SU-DHL-6 (cell line): ENCODE results near the gene RSU1.

Experiments
- CTCF ChIP-seq: fragments of 200-600 bp; sonication (generic); IDR thresholded peaks from one replicate; pipeline ENCODE4 v1.5.1; 2017; ENCODE audit warnings: antibody characterized with exemption, mild to moderate bottlenecking, low read length, moderate library complexity; ENCODE audit not compliant: insufficient read depth, poor library complexity, severe bottlenecking
- EZH2phosphoT487 ChIP-seq: fragments of 200-600 bp; sonication (generic), shearing (Covaris generic); conservative IDR thresholded peaks from 2 replicates; pipeline ENCODE4 v1.6.1; 2018; ENCODE audit warnings: mild to moderate bottlenecking, antibody characterized with exemption, low read length, moderate library complexity, mixed read lengths

- no peak for TF ChIP-seq CTCF
- TF ChIP-seq EZH2phosphoT487, result no peak
These were observed 213.9 kb downstream of the RSU1 start for GRCh38 chr10:16603308-16603707.
